SU-DHL-6 (cell line): Measurements from ENCODE around the gene KDM4B.

Source experiments
- EZH2phosphoT487 ChIP-seq: fragments of 200-600 bp; sonication (generic), shearing (Covaris generic); conservative IDR thresholded peaks from 2 replicates; pipeline ENCODE4 v1.6.1; 2018; ENCODE audit warnings: mild to moderate bottlenecking, antibody characterized with exemption, low read length, moderate library complexity, mixed read lengths
- TF ChIP-seq, protein P1 (sequence below): fragments of 200-600 bp; sonication (generic); IDR thresholded peaks from one replicate; pipeline ENCODE4 v1.5.1; 2017; ENCODE audit warnings: antibody characterized with exemption, mild to moderate bottlenecking, low read length, moderate library complexity; ENCODE audit not compliant: insufficient read depth, poor library complexity, severe bottlenecking

- TF ChIP-seq, protein P1, sequence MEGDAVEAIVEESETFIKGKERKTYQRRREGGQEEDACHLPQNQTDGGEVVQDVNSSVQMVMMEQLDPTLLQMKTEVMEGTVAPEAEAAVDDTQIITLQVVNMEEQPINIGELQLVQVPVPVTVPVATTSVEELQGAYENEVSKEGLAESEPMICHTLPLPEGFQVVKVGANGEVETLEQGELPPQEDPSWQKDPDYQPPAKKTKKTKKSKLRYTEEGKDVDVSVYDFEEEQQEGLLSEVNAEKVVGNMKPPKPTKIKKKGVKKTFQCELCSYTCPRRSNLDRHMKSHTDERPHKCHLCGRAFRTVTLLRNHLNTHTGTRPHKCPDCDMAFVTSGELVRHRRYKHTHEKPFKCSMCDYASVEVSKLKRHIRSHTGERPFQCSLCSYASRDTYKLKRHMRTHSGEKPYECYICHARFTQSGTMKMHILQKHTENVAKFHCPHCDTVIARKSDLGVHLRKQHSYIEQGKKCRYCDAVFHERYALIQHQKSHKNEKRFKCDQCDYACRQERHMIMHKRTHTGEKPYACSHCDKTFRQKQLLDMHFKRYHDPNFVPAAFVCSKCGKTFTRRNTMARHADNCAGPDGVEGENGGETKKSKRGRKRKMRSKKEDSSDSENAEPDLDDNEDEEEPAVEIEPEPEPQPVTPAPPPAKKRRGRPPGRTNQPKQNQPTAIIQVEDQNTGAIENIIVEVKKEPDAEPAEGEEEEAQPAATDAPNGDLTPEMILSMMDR: no peak
- TF ChIP-seq EZH2phosphoT487: no peak
Observed at GRCh38 chr19:4974880-4975469, 6.1 kb downstream of the KDM4B start.
